Activated CD4-positive, alpha-beta T cell treated with anti-CD3 and anti-CD28 coated beads, Interleukin-2, amount 10 ng/mL, durations not matched to agents 7 days and 5 days (primary cell): ENCODE data around the gene DMRT2. TPM values are rescaled to one million over a fixed set of nuclear protein-coding genes. Genes with fewer than 3 reads are reported as not detected.
A peak's percentile ranks its signal among the peaks of the same experiment; 100 is the strongest.

Source experiments
- CTCF ChIA-PET: fragments of 350-600 bp; sonication (Branson Sonifier 250); formaldehyde crosslinking; loops from one replicate; lab custom pipeline; 2021; ENCODE audit warnings: antibody characterized with exemption; lab: Charles Lee
- POLR2A ChIA-PET: fragments of 350-600 bp; sonication (Branson Sonifier 250); formaldehyde crosslinking; loops from one replicate; lab custom pipeline; 2021; ENCODE audit warnings: antibody characterized with exemption; lab: Charles Lee
- DNase-seq: peaks from one replicate; pipeline ENCODE4 v3.0.0-alpha.2; 2020
- H3K27ac Mint-ChIP-seq: one replicate; pipeline ENCODE4 v1.8.0; 2021; ENCODE audit warnings: mild to moderate bottlenecking, moderate library complexity, mixed read lengths
- H3K27me3 Mint-ChIP-seq: one replicate; pipeline ENCODE4 v1.8.0; 2021; ENCODE audit warnings: mixed read lengths
- H3K36me3 Mint-ChIP-seq: one replicate; pipeline ENCODE4 v1.8.0; 2021; ENCODE audit warnings: low read depth, mixed read lengths
- H3K4me1 Mint-ChIP-seq: one replicate; pipeline ENCODE4 v1.8.0; 2021; ENCODE audit warnings: mixed read lengths
- H3K4me3 Mint-ChIP-seq: one replicate; pipeline ENCODE4 v1.8.0; 2021; ENCODE audit warnings: mild to moderate bottlenecking, moderate library complexity, mixed read lengths
- H3K9me3 Mint-ChIP-seq: one replicate; pipeline ENCODE4 v1.8.0; 2021; ENCODE audit warnings: mixed read lengths
- total RNA-seq, 2 experiments: library from RNA; stranded (reverse); gene quantifications; one replicate each; pipeline ENCODE4 v1.2.3, GENCODE V29; 2021

Gene DMRT2
- total RNA-seq, 2 experiments from 2014 or later, result not detected

GRCh38 chr9:1051210-1051583 lies 1.0 kb downstream of the DMRT2 start:
- CTCF ChIA-PET, result no interaction called here
- H3K9me3 Mint-ChIP-seq, result peaks cover 4% of the 10 kb centered on the region

GRCh38 chr9:1051584-1052275 lies 1.6 kb downstream of the DMRT2 start:
- H3K27me3 Mint-ChIP-seq, result peaks cover 89% of the 10 kb centered on the region
- no peak for DNase-seq
- H3K4me3 Mint-ChIP-seq, result no peak overlapping the region
- H3K4me1 Mint-ChIP-seq, result peaks cover 38% of the 10 kb centered on the region
- H3K36me3 Mint-ChIP-seq, result peaks cover 11% of the 10 kb centered on the region
- peaks cover 4% of the 10 kb centered on the region for H3K9me3 Mint-ChIP-seq
- no peak overlapping the region for H3K27ac Mint-ChIP-seq
- POLR2A ChIA-PET, result no interaction called here
- CTCF ChIA-PET, result no interaction called here

More at GRCh38 chr9:1051210-1051583, 1.0 kb downstream of the DMRT2 start:
- Mint-ChIP-seq H3K4me1 (peaks cover 38% of the 10 kb centered on the region), H3K4me3 (no peak overlapping the region), H3K27ac (no peak overlapping the region), H3K27me3 (peaks cover 92% of the 10 kb centered on the region), H3K36me3 (peaks cover 11% of the 10 kb centered on the region)
- POLR2A ChIA-PET, result no interaction called here
- DNase-seq, result no peak

- CTCF ChIA-PET, result no interaction called here
- Mint-ChIP-seq H3K4me1 (peaks cover 31% of the 10 kb centered on the region), H3K27ac (peak overlapping the region; percentile 72), H3K27me3 (peaks cover 84% of the 10 kb centered on the region), H3K36me3 (peaks cover 11% of the 10 kb centered on the region), H3K4me3 (peak overlapping the region; percentile 18), H3K9me3 (peaks cover 4% of the 10 kb centered on the region)
- DNase-seq, result no peak
- POLR2A ChIA-PET, result no interaction called here
These were observed 2.5 kb downstream of the DMRT2 start for GRCh38 chr9:1052365-1053281.

GRCh38 chr9:1053282-1053621 lies 3.1 kb downstream of the DMRT2 start:
- CTCF ChIA-PET, result no interaction called here
- peaks cover 24% of the 10 kb centered on the region for H3K4me1 Mint-ChIP-seq
- peaks cover 4% of the 10 kb centered on the region for H3K9me3 Mint-ChIP-seq
- POLR2A ChIA-PET, result no interaction called here
- H3K27ac Mint-ChIP-seq, result no peak overlapping the region
- DNase-seq, result no peak
- H3K4me3 Mint-ChIP-seq, result no peak overlapping the region
- peaks cover 7% of the 10 kb centered on the region for H3K36me3 Mint-ChIP-seq
- H3K27me3 Mint-ChIP-seq, result peaks cover 79% of the 10 kb centered on the region

- H3K27ac Mint-ChIP-seq, result no peak overlapping the region
- H3K4me3 Mint-ChIP-seq, result no peak overlapping the region
- peaks cover 18% of the 10 kb centered on the region for H3K4me1 Mint-ChIP-seq
- ChIA-PET CTCF (interaction anchor here (0.6 kb wide), 1 partner anchor 265 kb away, joined by 4 read pairs; no protein-coding TSS in a partner anchor), POLR2A (no interaction called here)
- H3K27me3 Mint-ChIP-seq, result peaks cover 71% of the 10 kb centered on the region
- peaks cover 4% of the 10 kb centered on the region for H3K9me3 Mint-ChIP-seq
- no peak for DNase-seq
- H3K36me3 Mint-ChIP-seq, result peaks cover 4% of the 10 kb centered on the region
These were observed 3.8 kb downstream of the DMRT2 start for GRCh38 chr9:1053986-1054425.

GRCh38 chr9:1055166-1055565 lies 5.0 kb downstream of the DMRT2 start:
- no peak overlapping the region for H3K27ac Mint-ChIP-seq
- ChIA-PET POLR2A (no interaction called here), CTCF (no interaction called here)
- DNase-seq, result no peak
- H3K4me3 Mint-ChIP-seq, result no peak overlapping the region
- H3K36me3 Mint-ChIP-seq, result no peaks in the 10 kb centered on the region
- no peaks in the 10 kb centered on the region for H3K9me3 Mint-ChIP-seq
- H3K27me3 Mint-ChIP-seq, result peaks cover 60% of the 10 kb centered on the region
- H3K4me1 Mint-ChIP-seq, result peaks cover 12% of the 10 kb centered on the region

GRCh38 chr9:1057910-1058309 lies 7.8 kb downstream of the DMRT2 start:
- Mint-ChIP-seq H3K27me3 (peaks cover 41% of the 10 kb centered on the region), H3K4me3 (no peak overlapping the region), H3K36me3 (no peaks in the 10 kb centered on the region), H3K27ac (no peak overlapping the region), H3K9me3 (no peaks in the 10 kb centered on the region), H3K4me1 (no peaks in the 10 kb centered on the region)
- CTCF ChIA-PET, result no interaction called here
- POLR2A ChIA-PET, result no interaction called here
- no peak for DNase-seq

- ChIA-PET CTCF (no interaction called here), POLR2A (no interaction called here)
- H3K4me3 Mint-ChIP-seq, result no peak overlapping the region
- H3K36me3 Mint-ChIP-seq, result no peaks in the 10 kb centered on the region
- H3K27ac Mint-ChIP-seq, result no peak overlapping the region
- no peak for DNase-seq
- no peaks in the 10 kb centered on the region for H3K9me3 Mint-ChIP-seq
- peaks cover 30% of the 10 kb centered on the region for H3K27me3 Mint-ChIP-seq
- no peaks in the 10 kb centered on the region for H3K4me1 Mint-ChIP-seq
These were observed 8.8 kb downstream of the DMRT2 start for GRCh38 chr9:1058826-1059487.

- CTCF ChIA-PET, result interaction anchor here (0.6 kb wide), 1 partner anchor 83 kb away, joined by 3 read pairs; no protein-coding TSS in a partner anchor
- POLR2A ChIA-PET, result no interaction called here
- no peaks in the 10 kb centered on the region for H3K36me3 Mint-ChIP-seq
- peaks cover 3% of the 10 kb centered on the region for H3K27me3 Mint-ChIP-seq
- H3K4me1 Mint-ChIP-seq, result no peaks in the 10 kb centered on the region
- H3K4me3 Mint-ChIP-seq, result no peak overlapping the region
- no peak for DNase-seq
- no peaks in the 10 kb centered on the region for H3K9me3 Mint-ChIP-seq
- H3K27ac Mint-ChIP-seq, result no peak overlapping the region
These were observed 15.0 kb downstream of the DMRT2 start for GRCh38 chr9:1065130-1065529.

GRCh38 chr9:1070692-1071091 lies 20.5 kb downstream of the DMRT2 start:
- Mint-ChIP-seq H3K4me1 (no peaks in the 10 kb centered on the region), H3K4me3 (no peak overlapping the region), H3K27ac (no peak overlapping the region), H3K36me3 (no peaks in the 10 kb centered on the region), H3K27me3 (peaks cover 3% of the 10 kb centered on the region), H3K9me3 (no peaks in the 10 kb centered on the region)
- POLR2A ChIA-PET, result no interaction called here
- CTCF ChIA-PET, result no interaction called here
- DNase-seq, result no peak

GRCh38 chr9:1071730-1072129 lies 21.6 kb downstream of the DMRT2 start:
- DNase-seq, result no peak
- Mint-ChIP-seq H3K4me1 (no peaks in the 10 kb centered on the region), H3K36me3 (no peaks in the 10 kb centered on the region), H3K27me3 (peaks cover 3% of the 10 kb centered on the region), H3K4me3 (no peak overlapping the region), H3K27ac (no peak overlapping the region), H3K9me3 (no peaks in the 10 kb centered on the region)
- ChIA-PET CTCF (no interaction called here), POLR2A (no interaction called here)

- Mint-ChIP-seq H3K27ac (no peak overlapping the region), H3K4me3 (no peak overlapping the region), H3K27me3 (peaks cover 3% of the 10 kb centered on the region), H3K9me3 (no peaks in the 10 kb centered on the region), H3K4me1 (no peaks in the 10 kb centered on the region), H3K36me3 (no peaks in the 10 kb centered on the region)
- ChIA-PET POLR2A (no interaction called here), CTCF (no interaction called here)
- DNase-seq, result no peak
These were observed 23.3 kb downstream of the DMRT2 start for GRCh38 chr9:1073497-1073896.

GRCh38 chr9:1077616-1078015 lies 27.5 kb downstream of the DMRT2 start:
- no peaks in the 10 kb centered on the region for H3K9me3 Mint-ChIP-seq
- H3K4me1 Mint-ChIP-seq, result no peaks in the 10 kb centered on the region
- no peak overlapping the region for H3K27ac Mint-ChIP-seq
- no peak for DNase-seq
- no peaks in the 10 kb centered on the region for H3K36me3 Mint-ChIP-seq
- POLR2A ChIA-PET, result no interaction called here
- H3K27me3 Mint-ChIP-seq, result peaks cover 2% of the 10 kb centered on the region
- CTCF ChIA-PET, result no interaction called here
- no peak overlapping the region for H3K4me3 Mint-ChIP-seq
